ENCODE results near the gene TRIM39.
"Not testable (repeated sequence)": the region's sequence is repeated elsewhere in the genome, so short reads cannot be mapped to it uniquely, and the experiment has no call there.

The TRIM39 gene

DNA sequence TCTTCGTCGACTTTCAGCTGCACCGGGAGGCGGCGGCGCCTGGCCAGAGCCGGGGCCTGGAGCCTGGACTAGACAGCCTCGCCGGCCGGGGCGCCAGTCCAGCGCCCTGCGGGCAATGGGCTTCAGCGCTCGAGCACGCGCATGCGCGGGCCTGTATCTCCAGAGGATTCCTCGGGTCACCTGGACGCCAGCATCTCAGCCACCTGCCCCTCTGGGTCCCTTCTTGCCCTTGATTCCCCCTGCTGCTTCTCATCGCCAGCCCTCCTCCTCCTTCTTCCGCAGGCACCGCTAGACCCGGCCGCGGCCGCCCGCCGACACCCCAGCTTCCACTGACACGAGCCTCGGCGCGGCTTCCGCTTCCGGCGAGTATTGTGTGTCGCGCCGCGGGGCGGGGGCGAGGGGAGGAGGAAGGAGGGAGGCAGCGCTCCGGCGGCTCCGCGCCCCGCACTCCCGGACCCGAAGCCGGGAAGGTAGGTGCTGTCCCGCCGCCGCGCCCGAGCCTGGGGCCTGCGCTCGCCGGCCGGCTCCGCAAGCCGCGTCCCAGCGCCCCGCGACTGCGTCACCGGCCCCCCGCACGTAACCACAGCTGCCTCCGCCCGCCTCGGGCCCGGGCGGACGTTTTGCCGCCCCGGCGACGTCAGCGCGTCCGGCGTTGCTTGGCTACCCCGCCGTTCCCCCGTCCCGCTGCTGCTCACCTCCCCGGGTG lies at the start of gene TRIM39:
Gene TRIM39 (plus strand): TSS at position 402 of the 706 bp plus-strand sequence. CDS start 2,391 bp downstream, outside the sequence.
- peak; percentile 67 to 85 (median 76) for DNase-seq

DNA sequence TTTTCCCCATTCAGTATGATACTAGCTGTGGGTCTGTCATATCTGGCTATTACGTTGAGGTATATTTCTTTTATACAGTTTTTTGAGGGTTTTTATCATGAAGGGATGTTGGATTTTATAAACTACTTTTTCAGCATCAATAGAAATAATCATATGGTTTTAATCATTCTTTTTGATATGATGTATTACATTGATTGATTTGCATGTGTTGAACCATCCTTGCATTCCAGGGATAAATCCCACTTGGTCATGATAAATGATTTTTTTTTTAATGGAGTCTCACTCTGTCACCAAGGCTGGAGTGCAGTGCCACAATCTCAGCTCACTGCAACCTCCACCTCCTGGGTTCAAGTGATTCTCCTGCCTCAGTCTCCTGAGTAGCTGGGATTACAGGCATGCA lies 45.7 kb upstream of the TRIM39 start:
- DNase-seq, result not testable (repeated sequence)

DNA sequence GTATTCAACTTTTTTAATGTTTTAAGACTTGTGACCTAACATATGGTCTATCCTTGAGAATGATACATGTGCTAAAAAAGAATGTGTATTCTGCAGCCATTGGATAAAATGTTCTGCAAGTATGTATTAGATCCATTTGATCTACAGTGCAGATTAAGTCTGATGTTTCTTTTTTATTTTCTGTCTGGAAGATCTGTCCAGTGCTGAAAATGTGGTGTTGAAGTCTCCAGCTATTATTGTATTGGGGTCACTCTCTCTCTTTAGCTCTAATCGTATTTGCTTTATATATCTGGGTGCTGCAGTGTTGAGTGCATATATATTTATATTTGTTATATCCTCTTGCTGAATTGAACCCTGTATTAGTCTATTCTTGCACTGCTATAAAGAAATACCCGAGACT lies 44.2 kb upstream of the TRIM39 start:
- DNase-seq, result no peak

DNA sequence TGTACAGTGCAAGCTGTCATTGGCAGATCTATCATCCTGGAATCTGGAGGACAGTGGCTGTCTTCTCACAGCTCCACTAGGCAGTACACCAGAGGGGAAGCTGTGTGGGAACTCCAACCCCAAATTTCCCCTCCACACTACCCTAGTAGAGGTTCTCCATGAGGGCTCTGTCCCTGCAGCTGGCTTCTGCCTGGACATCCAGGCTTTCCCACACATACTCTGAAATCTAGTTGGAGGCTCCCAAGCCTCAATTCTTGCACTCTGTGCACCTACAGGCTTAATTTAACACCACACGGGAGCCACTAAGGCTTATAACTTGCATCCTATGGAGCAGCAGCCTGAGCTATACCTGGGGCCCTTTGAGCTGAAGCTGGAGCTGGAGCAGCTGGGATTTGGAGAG lies 43.0 kb upstream of the TRIM39 start:
- no peak for DNase-seq

DNA sequence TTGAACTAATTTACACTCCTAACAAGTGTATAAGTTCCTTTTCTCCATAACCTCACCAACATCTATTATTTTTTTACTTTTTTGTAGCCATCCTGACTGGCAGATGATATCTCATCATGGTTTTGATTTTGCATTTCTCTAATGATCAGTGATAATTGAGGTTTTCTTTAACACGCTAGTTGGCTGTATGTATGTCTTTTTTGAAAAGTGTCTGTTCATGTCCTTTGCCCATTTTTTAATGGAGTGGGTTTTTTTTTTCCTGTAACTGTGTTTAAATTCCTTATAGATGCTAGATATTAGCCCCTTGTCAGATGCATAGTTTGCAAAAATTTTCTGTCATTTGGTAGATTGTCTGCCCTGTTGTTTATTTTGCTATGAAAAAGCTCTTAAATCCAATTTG lies 39.6 kb upstream of the TRIM39 start:
- DNase-seq, result no peak

DNA sequence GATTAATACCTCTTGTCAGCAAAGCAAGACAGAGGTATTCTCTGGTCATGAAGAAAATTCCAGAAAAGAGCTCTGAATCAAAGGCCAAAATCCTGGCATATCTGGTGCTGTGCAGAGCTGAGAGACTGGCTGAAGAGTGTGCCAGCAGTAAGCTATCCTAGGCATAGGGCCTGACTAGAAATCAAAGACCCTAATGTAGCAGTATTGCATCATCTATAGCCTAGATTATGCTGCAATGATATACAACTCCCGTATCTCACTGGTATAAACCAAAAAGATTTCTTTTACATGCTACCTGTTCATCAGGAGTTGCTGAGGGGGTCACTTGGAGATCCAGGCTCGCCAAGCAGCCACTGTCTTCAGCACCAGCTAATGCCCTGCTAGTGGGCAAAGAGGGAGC lies 30.9 kb upstream of the TRIM39 start:
- no peak for DNase-seq

DNA sequence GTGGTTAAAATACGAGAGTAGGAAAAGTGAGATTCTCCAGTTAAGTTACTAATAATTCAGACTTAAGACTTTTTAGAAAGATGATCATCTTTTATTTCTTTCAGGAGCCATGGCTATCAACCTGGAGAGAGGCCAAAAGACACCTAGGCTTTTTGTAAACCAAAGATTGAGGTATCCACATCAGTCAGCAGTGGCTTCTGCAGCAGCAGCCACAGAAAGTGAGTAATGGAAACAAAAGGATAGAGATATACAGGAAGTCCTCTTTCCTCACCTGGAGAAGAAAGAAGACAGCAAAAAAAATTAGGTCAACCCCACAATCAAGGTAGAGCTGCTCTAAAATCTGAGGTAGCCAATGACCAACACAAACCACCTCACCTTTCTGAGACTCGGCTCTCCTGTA lies 22.7 kb upstream of the TRIM39 start:
- DNase-seq, result no peak

DNA sequence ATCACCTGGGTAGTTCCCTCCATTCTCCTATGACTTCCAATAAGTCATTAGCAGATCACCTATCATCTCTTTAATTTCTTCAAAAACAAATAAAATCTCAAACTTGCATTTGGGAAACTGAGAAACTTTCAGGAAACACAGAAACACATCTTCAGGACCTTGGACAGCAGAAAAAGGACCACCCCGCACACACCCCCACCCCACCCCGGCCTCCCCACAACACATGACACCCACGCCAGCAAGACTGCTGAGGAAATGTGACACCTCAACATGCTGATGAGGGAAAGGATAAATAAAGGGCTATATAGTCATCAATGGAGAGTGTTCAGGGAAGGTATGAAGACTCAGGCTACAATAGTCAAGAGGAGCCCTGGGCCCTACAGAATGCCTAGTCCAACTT lies 15.6 kb upstream of the TRIM39 start:
- no peak for DNase-seq

DNA sequence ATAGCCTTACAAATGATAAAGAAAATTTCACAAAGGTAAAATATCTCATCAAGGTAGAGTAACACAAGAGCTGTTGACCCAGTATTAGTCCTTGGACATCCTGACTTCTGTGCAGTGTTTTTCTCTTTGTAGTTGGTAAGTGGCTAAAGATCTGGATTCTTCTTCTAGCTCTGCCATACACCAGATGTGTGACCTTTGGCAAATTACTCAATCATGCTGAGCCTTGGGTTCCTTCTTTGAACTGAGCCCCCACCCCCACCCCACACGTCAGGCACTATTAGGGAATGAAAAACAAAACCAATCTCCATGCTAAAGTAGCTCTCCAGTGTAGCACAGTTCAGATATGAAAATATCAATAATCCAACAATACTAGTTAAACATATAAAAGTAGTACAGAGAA lies 15.1 kb upstream of the TRIM39 start:
- DNase-seq, result no peak

DNA sequence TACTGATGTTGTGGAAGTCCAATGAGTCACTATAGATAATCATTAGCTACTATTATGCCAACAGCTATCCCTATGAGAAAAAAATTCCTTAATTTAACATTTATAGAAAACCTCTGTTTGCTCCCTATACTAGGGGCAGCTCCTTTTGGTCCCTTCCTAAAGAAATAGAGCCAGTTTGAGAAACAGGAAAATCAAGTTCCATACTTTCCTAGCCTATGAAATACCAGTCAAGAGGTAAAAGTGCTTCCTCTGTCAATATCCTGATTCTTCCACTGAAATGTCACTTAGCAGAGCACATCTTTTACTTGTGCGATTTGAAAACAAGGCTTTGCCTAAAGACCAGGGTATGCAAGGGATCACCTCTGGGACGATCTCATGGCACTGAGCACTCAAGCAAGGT lies 14.5 kb upstream of the TRIM39 start:
- no peak for DNase-seq

DNA sequence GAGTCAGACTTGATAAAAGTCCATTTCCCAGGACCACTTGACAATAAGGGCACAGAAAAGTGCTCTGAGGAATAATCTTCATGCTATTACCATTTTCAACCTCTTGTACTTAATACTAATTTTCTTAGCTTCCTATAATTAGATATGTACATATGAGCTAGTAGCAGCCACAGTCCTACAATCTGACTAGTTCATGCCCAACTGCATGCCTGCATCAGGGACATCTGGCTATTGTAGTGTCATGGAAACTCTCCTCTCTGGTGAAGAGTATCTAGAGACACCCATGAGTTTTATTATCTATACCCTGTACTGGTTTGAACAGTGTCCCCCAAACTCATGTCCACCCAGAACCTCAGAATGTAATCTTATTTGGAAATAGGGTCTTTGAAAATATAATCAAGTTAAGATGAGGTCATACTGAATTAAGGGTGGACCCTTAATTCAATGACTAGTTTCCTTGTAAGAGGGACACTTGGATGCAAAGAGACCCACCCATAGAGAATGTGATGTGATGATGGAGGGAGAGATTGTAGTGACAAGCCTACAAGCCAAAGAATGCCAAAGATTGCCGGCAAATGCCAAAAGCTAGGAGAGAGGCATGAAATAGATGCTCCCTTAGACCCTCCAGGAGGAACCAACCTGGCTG lies 13.9 kb upstream of the TRIM39 start:
- DNase-seq, result no peak

DNA sequence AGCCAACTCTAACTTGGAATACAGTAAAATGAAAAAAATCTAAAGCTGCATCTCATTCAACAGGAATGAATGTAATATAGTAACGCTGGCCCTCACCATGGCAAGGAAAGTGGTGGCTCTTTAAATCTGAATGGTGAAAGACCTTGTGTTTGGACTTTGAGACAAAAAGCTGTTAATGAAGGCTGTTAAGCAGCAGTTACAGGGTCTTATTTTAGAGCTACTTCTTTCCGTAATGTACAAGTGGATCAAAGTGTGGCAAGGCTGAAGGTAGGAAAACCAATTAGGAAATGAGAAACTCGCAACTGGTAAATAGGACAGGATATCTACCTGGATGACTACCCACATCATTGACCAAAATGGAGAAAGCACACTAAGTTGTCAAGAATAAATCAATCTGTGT lies 11.6 kb upstream of the TRIM39 start:
- DNase-seq, result no peak

DNA sequence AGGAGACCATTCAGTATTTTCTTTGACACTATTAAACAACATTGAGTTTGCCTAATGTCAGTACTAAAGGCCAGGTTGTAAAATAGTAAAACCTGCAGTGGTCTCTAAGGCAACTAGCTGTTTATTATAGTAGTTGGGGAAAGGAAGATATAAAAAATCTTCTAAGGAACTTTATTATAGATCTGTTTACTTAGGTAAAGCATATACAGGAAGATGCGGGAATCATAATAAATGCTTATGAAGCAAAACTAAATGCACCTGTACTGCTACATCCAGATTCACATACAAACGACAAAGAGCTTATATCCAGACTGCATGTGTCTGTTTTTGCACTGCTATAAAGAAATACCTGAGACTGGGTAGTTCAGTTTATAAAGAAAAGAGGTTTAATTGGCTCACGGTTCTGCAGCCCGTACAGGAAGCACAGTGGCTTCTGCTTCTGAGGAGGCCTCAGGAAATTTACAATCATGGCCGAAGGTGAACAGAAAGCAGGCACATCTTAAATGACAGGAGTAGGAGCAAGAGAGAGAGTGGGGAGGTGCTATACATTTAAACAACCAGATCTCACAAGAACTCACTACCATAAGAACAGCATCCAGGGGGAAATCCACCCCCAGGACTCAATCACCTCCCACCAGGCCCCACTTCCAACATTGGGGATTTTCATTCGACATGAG lies 8.7 kb upstream of the TRIM39 start:
- DNase-seq, result no peak

DNA sequence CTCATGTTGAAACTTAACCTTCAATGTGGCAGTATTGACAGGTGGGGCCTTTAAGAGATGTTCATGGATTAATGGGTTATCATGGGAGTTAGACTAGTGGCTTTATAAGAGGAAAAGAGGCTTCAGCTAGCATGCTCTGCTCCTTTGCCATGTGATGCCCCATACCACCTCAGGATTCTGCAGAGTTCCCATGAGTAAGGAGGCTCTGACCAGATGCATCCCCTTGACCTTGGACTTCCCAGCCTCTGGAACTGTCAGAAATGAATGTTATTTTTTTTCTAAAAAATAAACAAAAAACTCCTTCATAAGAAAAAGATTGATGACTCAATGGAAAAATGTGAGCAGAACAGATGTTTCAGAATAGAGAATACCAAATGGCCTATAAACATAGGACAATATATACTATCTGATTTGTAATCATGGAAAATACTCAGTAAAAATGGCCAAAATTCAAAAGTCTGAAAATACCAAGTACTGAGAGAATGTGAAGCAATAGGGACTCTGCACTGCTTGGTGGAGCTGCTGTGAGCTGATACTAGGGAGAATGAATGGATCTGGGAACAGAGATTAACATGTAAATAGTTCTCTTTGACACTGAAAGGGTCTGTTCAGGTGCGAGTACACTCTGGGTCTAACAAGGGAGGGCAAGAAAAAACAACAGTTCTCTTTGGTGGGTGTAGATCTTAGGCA lies 7.4 kb upstream of the TRIM39 start:
- DNase-seq, result no peak

DNA sequence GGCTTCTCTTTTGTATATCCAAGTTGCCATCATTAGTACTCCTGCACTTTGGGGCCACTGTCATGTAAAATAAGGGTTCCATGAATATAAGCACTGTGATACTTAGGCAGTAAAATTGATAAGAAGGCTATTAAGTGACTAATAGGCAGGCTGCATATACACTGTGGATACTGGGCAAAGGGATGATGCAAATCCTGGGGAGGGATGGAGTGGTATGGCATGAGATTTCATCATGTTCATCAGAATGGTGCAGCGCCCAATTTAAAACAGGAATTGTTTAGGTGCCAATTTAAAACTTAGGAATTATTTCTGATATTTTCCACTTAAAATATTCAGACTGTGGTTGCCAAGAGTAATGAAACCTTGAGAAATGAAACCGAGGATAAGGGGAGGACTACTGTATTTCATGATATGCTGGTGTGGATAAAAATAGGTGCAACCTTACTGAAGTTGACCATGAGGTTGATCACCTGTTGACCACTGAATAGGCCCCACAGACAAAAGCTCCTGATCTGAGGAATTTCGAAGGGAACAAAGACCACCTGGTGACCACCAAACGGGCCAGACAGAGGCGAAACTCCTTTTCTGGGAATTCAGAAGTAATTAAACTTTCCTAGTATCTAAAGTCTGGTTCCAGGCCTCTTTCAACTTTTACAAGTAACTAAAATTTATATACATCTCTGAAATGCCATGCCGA lies 4.9 kb upstream of the TRIM39 start:
- no peak for DNase-seq

DNA sequence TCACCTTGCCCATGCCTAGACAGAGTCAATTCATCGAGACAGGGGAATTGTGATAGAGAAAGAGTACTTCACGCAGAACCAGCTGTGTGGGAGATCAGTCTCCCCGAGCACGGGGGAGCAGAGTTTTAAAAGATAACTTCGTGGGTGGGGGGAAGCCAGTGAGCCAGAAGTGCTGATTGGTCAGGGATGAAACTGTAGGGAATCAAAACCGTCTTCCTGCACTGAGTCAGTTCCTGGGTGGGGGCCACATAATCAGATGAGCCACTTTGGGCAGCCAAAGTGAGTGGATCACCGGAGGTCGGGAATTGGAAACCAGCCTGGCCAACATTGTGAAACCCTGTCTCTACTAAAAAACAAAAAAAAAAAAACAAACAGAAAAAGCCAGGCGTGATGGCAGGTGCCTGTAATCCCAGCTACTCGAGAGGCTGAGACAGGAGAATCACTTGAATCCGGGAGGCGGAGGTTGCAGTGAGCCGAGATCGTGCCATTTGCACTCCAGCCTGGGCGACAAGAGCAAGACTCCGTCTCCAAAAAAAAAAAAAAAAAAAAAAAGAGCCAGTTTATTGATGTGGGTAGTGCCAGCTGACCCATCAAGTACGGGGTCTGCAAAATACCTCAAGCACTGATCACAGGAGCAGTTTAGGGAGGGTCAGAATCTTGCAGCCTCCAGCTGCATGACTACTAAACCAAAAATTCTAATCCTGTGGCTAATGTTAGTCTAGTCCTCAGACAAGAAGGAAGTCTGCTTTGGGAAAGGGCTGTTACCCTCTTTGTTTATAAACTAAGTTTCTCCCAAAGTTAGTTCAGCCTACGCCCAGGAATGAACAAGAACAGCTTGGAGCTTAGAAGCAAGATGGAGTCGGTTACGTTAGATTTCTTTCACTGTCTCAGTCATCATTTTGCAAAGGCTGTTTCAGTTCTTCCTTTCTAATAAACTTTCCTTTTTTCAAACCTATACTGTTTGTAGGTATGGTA lies 3.9 kb upstream of the TRIM39 start:
- DNase-seq, result no peak

DNA sequence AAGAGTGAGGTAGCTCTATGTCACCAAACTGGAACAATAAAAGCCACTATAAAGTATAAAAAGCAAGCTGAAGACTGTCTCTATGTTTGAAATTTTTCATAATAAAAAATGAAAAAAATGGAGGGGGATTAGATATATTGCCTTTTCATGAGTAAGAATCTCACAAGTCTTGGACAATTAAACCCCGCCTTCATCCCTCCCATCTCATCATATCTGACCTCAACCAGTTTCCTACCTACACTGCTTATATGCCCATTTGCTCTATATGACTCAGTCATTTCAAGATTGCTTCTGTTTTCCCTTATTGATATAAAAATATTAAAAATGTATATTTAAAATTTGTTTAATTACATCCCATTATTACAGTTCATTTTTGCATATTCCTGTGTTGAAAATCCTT lies 2.9 kb upstream of the TRIM39 start:
- DNase-seq, result no peak

DNA sequence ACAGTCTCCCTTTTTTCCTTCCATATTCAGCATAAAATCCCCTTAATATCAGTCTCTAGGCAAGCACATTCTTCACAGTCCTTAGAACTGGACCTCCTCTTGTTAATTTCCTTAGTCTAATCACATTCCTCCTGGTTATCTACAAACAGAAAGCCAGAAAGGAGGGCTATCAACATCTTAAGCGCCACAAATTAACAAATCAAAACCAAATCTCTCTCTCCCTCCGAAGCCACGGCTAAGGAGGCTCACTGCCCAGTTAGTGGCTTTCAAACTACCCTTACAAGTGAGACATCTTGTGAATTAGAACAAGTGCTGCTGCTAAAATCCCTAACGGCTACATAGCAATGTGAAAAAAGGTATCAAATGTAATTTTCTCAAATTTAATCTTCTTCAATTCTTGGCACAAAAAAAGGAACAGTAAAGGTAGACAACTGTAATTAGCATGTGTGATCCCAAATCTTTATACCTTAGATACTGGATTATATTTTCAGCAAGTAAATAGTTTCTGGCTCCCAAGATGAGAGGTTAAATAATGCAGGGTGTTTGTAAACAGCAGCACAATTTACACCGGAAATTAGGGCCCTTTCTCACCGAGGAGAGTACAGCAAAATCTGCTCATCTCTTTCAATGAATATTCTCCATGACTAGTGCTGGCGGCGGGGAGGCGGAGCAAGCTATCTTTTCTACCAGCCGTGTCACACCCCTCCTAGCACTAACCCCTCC lies 1.4 kb upstream of the TRIM39 start:
- DNase-seq, result peak in 1 of 4 experiments; percentile 54

DNA sequence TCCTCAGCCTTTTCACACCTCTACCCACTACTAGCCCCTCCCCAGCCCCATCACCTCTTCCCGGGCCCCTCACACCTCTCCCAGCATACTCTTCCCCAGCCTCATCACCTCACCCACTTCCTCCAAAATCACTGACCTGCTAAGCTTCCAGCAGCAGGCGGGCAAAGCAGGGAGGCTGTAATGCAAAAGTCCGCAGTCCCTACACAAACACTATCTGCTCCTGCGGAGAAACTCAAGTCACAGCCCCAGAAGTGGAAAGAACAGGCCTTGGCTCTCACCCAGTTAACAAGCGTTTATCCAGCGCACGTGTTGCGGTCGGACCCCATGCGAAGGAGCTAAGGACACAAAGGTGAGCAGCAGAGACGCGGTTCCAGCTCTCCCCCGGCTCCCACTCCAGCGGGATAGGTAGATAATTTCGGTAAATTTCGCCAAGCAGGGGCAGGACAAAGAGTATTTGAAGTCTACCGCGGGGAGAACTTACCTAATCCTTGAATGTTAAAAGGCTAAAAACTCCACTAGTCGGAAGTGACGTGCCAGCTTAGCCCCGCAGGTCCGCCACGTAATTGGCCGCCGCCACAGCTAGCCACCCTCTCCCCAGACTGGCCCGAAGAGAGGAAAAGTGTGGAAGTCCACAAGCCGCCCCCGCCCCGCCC lies 728 bp upstream of the TRIM39 start:
- DNase-seq, result peak; percentile 48 to 65 (median 58)

DNA sequence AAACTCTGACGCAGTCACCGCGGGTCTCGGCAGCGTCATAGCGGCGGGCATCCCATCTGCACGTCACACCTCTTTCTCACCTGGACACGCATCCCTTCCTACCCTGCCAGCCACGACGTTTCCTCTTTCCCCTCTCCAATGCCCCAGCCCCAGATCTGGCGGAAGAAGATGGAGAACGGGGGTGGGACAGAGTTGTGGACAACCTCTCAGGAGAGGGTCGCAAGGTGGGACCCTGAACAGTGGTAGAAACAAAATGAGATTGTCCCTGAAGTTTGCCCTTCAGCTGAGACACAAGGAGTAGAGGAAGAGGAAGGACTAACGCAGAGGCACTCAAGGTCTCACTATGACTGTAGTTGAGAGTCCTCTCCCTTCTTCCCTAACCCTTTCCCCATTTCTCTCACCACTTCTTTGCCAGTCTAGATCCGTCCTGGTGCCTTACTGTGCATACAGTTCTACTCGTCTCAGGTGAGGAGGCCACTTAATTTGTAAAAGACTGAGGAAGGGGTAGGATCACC lies 562 bp downstream of the TRIM39 start:
- DNase-seq, result no peak
